A673 (cell line): ENCODE measurements around the gene XRCC6.
A peak's percentile ranks its signal among the peaks of the same experiment; 100 is the strongest.

ENCODE experiments used
- CTCF ChIP-seq: fragments of 300-800, 200-600 bp; sonication (generic); conservative IDR thresholded peaks from 2 replicates; pipeline ENCODE4 v1.5.1; 2017; ENCODE audit warnings: low read depth, mild to moderate bottlenecking, antibody characterized with exemption, low read length, moderate library complexity, mixed read lengths
- EZH2 ChIP-seq: fragments of 200-600 bp; sonication (generic); IDR thresholded peaks from 2 replicates; pipeline ENCODE4 v1.6.1; 2017; ENCODE audit warnings: borderline replicate concordance, low read depth, mild to moderate bottlenecking, mixed read lengths, antibody characterized with exemption, low read length; ENCODE audit not compliant: poor library complexity, severe bottlenecking

- TF ChIP-seq CTCF = peak; percentile 91
- no peak for TF ChIP-seq EZH2
Measured at GRCh38 chr22:41596776-41597634, 24.1 kb upstream of the XRCC6 start.
